ENCODE data around the gene TRPM4. TPM values are rescaled to one million over a fixed set of nuclear protein-coding genes. Genes with fewer than 3 reads are reported as not detected.

The TRPM4 gene
- total and polyA plus RNA-seq, 2 of the 8 experiments (the other 6 are each of a cell fraction or from before 2014, with no cell fraction given), result 11.3 to 13.3 TPM

DNA sequence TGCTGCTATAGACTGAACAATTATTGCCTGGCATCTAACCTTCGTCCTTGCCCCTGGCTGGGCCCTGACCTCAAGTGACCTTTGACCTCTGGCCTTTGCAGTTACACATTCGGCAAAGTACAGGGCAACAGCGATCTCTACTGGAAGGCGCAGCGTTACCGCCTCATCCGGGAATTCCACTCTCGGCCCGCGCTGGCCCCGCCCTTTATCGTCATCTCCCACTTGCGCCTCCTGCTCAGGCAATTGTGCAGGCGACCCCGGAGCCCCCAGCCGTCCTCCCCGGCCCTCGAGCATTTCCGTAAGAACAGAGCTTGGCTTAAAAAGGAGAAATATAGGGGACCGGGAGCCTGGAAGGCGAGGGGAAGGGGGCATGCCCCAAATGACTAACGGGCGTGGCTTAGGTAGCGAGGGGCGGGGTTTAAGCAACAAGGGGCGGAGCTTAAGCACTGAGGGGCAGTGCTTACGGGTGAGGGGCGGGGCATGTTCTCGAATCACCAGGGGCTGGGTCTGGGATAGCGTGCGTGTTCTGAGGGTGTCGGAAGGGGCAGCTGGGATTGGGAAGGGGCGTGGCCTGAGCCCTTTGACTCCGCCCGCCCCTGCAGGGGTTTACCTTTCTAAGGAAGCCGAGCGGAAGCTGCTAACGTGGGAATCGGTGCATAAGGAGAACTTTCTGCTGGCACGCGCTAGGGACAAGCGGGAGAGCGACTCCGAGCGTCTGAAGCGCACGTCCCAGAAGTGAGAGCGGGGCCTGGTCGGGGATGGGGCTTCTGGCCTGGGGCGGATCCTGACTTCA, 52.7 kb downstream of the TRPM4 start (continued):
- TF ChIP-seq RXRA (IDR thresholded peaks at IDR 0.05; ENCODE audit: insufficient read depth, low read depth, low read length), result peak; percentile 99
- no peak for TF ChIP-seq RFX5 (IDR thresholded peaks at IDR 0.05; ENCODE audit: borderline replicate concordance, low read depth, low read length)
- TF ChIP-seq TEAD4 (IDR thresholded peaks at IDR 0.05; ENCODE audit: low read depth, low read length), result peak; percentile 68
- TF ChIP-seq, protein P1, sequence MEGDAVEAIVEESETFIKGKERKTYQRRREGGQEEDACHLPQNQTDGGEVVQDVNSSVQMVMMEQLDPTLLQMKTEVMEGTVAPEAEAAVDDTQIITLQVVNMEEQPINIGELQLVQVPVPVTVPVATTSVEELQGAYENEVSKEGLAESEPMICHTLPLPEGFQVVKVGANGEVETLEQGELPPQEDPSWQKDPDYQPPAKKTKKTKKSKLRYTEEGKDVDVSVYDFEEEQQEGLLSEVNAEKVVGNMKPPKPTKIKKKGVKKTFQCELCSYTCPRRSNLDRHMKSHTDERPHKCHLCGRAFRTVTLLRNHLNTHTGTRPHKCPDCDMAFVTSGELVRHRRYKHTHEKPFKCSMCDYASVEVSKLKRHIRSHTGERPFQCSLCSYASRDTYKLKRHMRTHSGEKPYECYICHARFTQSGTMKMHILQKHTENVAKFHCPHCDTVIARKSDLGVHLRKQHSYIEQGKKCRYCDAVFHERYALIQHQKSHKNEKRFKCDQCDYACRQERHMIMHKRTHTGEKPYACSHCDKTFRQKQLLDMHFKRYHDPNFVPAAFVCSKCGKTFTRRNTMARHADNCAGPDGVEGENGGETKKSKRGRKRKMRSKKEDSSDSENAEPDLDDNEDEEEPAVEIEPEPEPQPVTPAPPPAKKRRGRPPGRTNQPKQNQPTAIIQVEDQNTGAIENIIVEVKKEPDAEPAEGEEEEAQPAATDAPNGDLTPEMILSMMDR (IDR thresholded peaks at IDR 0.05; ENCODE audit: control extremely low read depth in 1 of 3, insufficient read depth in 1 of 3, low read depth in 1 of 3, low read length in 3 of 3), result peak; percentile 73 to 75 (median 75)
- TF ChIP-seq SP4 (IDR thresholded peaks at IDR 0.05; ENCODE audit: low read length), result peak; percentile 91
- TF ChIP-seq SAP30 (IDR thresholded peaks at IDR 0.05; ENCODE audit: insufficient read depth, insufficient replicate concordance, low read length), result no peak
- TF ChIP-seq SIRT6 (IDR thresholded peaks at IDR 0.05; ENCODE audit: low read length), result no peak
- no peak for TF ChIP-seq ASH2L (IDR thresholded peaks at IDR 0.05; ENCODE audit: low read length)
- 0 out of 2 replicates have a peak, but pooled peaks have one; percentile 25 for TF ChIP-seq PHF8 (conservative IDR thresholded peaks at IDR 0.05; ENCODE audit: low read depth, low read length)
- no peak for TF ChIP-seq CHD1 (IDR thresholded peaks at IDR 0.05; ENCODE audit: low read depth, low read length)
- TF ChIP-seq, protein P2, sequence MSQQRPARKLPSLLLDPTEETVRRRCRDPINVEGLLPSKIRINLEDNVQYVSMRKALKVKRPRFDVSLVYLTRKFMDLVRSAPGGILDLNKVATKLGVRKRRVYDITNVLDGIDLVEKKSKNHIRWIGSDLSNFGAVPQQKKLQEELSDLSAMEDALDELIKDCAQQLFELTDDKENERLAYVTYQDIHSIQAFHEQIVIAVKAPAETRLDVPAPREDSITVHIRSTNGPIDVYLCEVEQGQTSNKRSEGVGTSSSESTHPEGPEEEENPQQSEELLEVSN (IDR thresholded peaks at IDR 0.05), result peak; percentile 98
- peak; percentile 78 to 81 for TF ChIP-seq RAD21 (IDR thresholded peaks at IDR 0.05 in 1 of 2, conservative IDR thresholded peaks at IDR 0.05 in 1 of 2; ENCODE audit: low read depth in 2 of 2, low read length in 2 of 2)
